ENCODE data around the gene ATAD3C. TPM values are rescaled to one million over a fixed set of nuclear protein-coding genes. Genes with fewer than 3 reads are reported as not detected.

ATAD3C gene
- total RNA-seq, 1 donor from 2014 or later, result 10.2 TPM

GRCh38 chr1:1418464-1419362 is 30.8 kb upstream of the ATAD3C start:
- H3K9me3 Mint-ChIP-seq (ENCODE audit: unreplicated experiment), result peaks cover 3% of the 10 kb centered on the region
- H3K27me3 Mint-ChIP-seq (ENCODE audit: unreplicated experiment), result no peaks in the 10 kb centered on the region
- peak overlapping the region; percentile 52 for H3K27ac Mint-ChIP-seq (ENCODE audit: unreplicated experiment)
- peaks cover 20% of the 10 kb centered on the region for H3K4me1 Mint-ChIP-seq (ENCODE audit: low read depth, unreplicated experiment)
- TF ChIP-seq CTCF (IDR thresholded peaks at IDR 0.05; ENCODE audit: partially characterized antibody, unreplicated experiment), result no peak
- H3K4me3 Mint-ChIP-seq (ENCODE audit: unreplicated experiment), result peak overlapping the region; percentile 63
- no peak for DNase-seq
- H3K36me3 Mint-ChIP-seq (ENCODE audit: unreplicated experiment), result no peaks in the 10 kb centered on the region

- no peak for DNase-seq
- peaks cover 20% of the 10 kb centered on the region for H3K4me1 Mint-ChIP-seq (ENCODE audit: low read depth, unreplicated experiment)
- no peak for TF ChIP-seq CTCF (IDR thresholded peaks at IDR 0.05; ENCODE audit: partially characterized antibody, unreplicated experiment)
- H3K4me3 Mint-ChIP-seq (ENCODE audit: unreplicated experiment), result peak overlapping the region; percentile 81
- peaks cover 3% of the 10 kb centered on the region for H3K9me3 Mint-ChIP-seq (ENCODE audit: unreplicated experiment)
- H3K27ac Mint-ChIP-seq (ENCODE audit: unreplicated experiment), result peak overlapping the region; percentile 66
- no peaks in the 10 kb centered on the region for H3K27me3 Mint-ChIP-seq (ENCODE audit: unreplicated experiment)
- H3K36me3 Mint-ChIP-seq (ENCODE audit: unreplicated experiment), result no peaks in the 10 kb centered on the region
Observed at GRCh38 chr1:1419363-1419812, 30.1 kb upstream of the ATAD3C start.

- peaks cover 7% of the 10 kb centered on the region for H3K9me3 Mint-ChIP-seq (ENCODE audit: unreplicated experiment)
- peaks cover 2% of the 10 kb centered on the region for H3K27me3 Mint-ChIP-seq (ENCODE audit: unreplicated experiment)
- no peak for TF ChIP-seq CTCF (IDR thresholded peaks at IDR 0.05; ENCODE audit: partially characterized antibody, unreplicated experiment)
- peak overlapping the region; percentile 66 for H3K27ac Mint-ChIP-seq (ENCODE audit: unreplicated experiment)
- peak overlapping the region; percentile 81 for H3K4me3 Mint-ChIP-seq (ENCODE audit: unreplicated experiment)
- no peak for DNase-seq
- no peaks in the 10 kb centered on the region for H3K36me3 Mint-ChIP-seq (ENCODE audit: unreplicated experiment)
- peaks cover 20% of the 10 kb centered on the region for H3K4me1 Mint-ChIP-seq (ENCODE audit: low read depth, unreplicated experiment)
Observed at GRCh38 chr1:1419813-1420653, 29.5 kb upstream of the ATAD3C start.

GRCh38 chr1:1420654-1421141 is 28.8 kb upstream of the ATAD3C start:
- H3K36me3 Mint-ChIP-seq (ENCODE audit: unreplicated experiment), result no peaks in the 10 kb centered on the region
- no peak for DNase-seq
- peaks cover 17% of the 10 kb centered on the region for H3K4me1 Mint-ChIP-seq (ENCODE audit: low read depth, unreplicated experiment)
- peak overlapping the region; percentile 76 for H3K27ac Mint-ChIP-seq (ENCODE audit: unreplicated experiment)
- H3K9me3 Mint-ChIP-seq (ENCODE audit: unreplicated experiment), result peaks cover 11% of the 10 kb centered on the region
- no peak for TF ChIP-seq CTCF (IDR thresholded peaks at IDR 0.05; ENCODE audit: partially characterized antibody, unreplicated experiment)
- H3K4me3 Mint-ChIP-seq (ENCODE audit: unreplicated experiment), result peak overlapping the region; percentile 34
- H3K27me3 Mint-ChIP-seq (ENCODE audit: unreplicated experiment), result peaks cover 2% of the 10 kb centered on the region

Measured in glutamatergic neuron (in vitro differentiated cells).